HUES48 (cell line): ENCODE results near the gene LRP1B.

ENCODE experiments used
- H3K27ac ChIP-seq: one replicate; pipeline ENCODE4 v1.7.0; 2013; ENCODE audit warnings: low read depth, low read length, inconsistent platforms
- H3K27me3 ChIP-seq: 2 replicates; pipeline ENCODE4 v1.6.1; 2013; ENCODE audit warnings: mild to moderate bottlenecking, low read length; ENCODE audit not compliant: control insufficient read depth, insufficient read depth
- H3K36me3 ChIP-seq: 2 replicates; pipeline ENCODE4 v1.6.1; 2013; ENCODE audit warnings: low read length; ENCODE audit not compliant: control insufficient read depth, insufficient read depth
- H3K4me1 ChIP-seq: 2 replicates; pipeline ENCODE4 v1.6.1; 2013; ENCODE audit warnings: mild to moderate bottlenecking, low read length; ENCODE audit not compliant: control insufficient read depth, insufficient read depth
- H3K4me3 ChIP-seq: 2 replicates; pipeline ENCODE4 v1.5.1; 2013; ENCODE audit warnings: mild to moderate bottlenecking, low read depth, low read length
- H3K9ac ChIP-seq: 2 replicates; pipeline ENCODE4 v1.6.1; 2013; ENCODE audit warnings: mild to moderate bottlenecking, low read depth, low read length, moderate library complexity
- H3K9me3 ChIP-seq: 2 replicates; pipeline ENCODE4 v1.6.1; 2013; ENCODE audit warnings: low read length; ENCODE audit not compliant: control insufficient read depth, insufficient read depth

The LRP1B gene

DNA sequence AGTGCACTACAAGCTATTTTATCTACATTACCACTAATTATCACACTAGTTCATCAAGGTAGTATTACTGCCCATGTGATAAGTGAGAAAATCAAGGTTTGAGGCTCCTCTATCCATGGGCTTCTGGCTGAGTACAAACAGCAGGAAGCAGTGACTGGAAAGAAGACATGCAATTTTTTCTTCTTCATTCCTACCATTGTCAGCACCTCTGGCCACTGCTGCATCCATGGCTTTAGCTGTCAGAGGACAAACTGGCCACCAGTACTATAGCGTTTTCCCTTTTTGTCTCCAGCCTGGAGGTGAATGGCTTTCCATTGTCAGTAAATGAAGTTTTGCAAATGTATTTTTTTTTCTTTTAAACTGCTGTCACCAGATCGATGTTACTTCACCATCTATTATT is 674.9 kb downstream of the LRP1B start:
- peaks cover 12% of the 10 kb centered on the region for H3K4me1 ChIP-seq
- H3K36me3 ChIP-seq, result no peaks in the 10 kb centered on the region
- no peaks in the 10 kb centered on the region for H3K27me3 ChIP-seq
- H3K9ac ChIP-seq, result no peak overlapping the region
- H3K9me3 ChIP-seq, result no peaks in the 10 kb centered on the region
- H3K4me3 ChIP-seq, result no peak overlapping the region
- no peak overlapping the region for H3K27ac ChIP-seq

- Histone ChIP-seq H3K4me3 (no peak overlapping the region), H3K9me3 (no peaks in the 10 kb centered on the region), H3K27ac (no peak overlapping the region), H3K36me3 (no peaks in the 10 kb centered on the region), H3K9ac (no peak overlapping the region), H3K27me3 (no peaks in the 10 kb centered on the region), H3K4me1 (peaks cover 12% of the 10 kb centered on the region)
Observed at GRCh38 chr2:141455211-141455826, 675.5 kb downstream of the LRP1B start.

GRCh38 chr2:141440072-141440635 is 690.7 kb downstream of the LRP1B start:
- Histone ChIP-seq H3K4me1 (no peaks in the 10 kb centered on the region), H3K9ac (no peak overlapping the region), H3K27ac (no peak overlapping the region), H3K27me3 (no peaks in the 10 kb centered on the region), H3K36me3 (no peaks in the 10 kb centered on the region), H3K9me3 (no peaks in the 10 kb centered on the region), H3K4me3 (no peak overlapping the region)

DNA sequence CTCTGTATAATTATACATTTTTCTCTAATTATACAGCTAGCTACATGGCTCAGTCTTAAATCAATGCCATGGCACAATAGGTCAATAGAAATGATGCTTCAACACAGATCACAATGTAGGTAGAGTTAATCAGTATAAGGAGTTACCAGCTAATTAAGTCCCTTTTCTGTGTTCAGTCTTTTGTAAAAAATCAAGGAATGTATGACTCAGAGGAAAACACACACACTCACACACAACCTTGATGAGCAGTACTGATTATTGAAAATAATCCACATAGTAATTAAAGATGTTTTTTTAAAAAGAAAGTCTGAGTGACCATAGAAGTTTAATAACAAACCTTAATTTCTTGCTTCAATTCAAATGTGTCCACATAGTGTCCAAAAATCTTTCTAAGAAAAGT is 691.3 kb downstream of the LRP1B start:
- H3K27me3 ChIP-seq, result no peaks in the 10 kb centered on the region
- H3K4me3 ChIP-seq, result no peak overlapping the region
- H3K4me1 ChIP-seq, result no peaks in the 10 kb centered on the region
- H3K9ac ChIP-seq, result no peak overlapping the region
- H3K9me3 ChIP-seq, result no peaks in the 10 kb centered on the region
- no peaks in the 10 kb centered on the region for H3K36me3 ChIP-seq
- H3K27ac ChIP-seq, result no peak overlapping the region

GRCh38 chr2:141438536-141438935 is 692.3 kb downstream of the LRP1B start:
- no peaks in the 10 kb centered on the region for H3K36me3 ChIP-seq
- no peak overlapping the region for H3K4me3 ChIP-seq
- no peak overlapping the region for H3K9ac ChIP-seq
- H3K27me3 ChIP-seq, result no peaks in the 10 kb centered on the region
- no peak overlapping the region for H3K27ac ChIP-seq
- no peaks in the 10 kb centered on the region for H3K4me1 ChIP-seq
- H3K9me3 ChIP-seq, result no peaks in the 10 kb centered on the region

DNA sequence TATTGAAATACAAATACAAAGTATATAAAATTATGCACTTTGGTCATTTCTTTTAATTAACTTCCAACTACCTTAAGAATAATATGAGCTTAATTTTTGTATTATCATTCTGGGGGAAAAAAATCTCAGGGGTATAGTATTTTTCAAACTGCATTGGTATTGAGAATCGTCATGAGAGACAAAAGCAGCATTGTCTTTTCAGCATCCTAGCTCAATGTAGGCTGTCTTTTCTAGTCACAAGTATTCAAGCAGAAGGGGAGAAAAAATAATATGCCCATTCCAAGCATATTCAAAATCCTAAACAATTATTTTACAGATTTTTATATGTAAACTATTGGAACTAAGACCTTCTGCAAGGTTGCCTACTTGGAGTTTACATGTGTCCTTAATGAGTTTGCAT is 693.3 kb downstream of the LRP1B start:
- Histone ChIP-seq H3K9ac (no peak overlapping the region), H3K9me3 (no peaks in the 10 kb centered on the region), H3K4me3 (no peak overlapping the region), H3K4me1 (no peaks in the 10 kb centered on the region), H3K27me3 (no peaks in the 10 kb centered on the region), H3K27ac (no peak overlapping the region), H3K36me3 (no peaks in the 10 kb centered on the region)

GRCh38 chr2:141423124-141423523 is 707.7 kb downstream of the LRP1B start:
- H3K9me3 ChIP-seq, result no peaks in the 10 kb centered on the region
- no peaks in the 10 kb centered on the region for H3K36me3 ChIP-seq
- H3K4me1 ChIP-seq, result no peaks in the 10 kb centered on the region
- H3K27ac ChIP-seq, result no peak overlapping the region
- no peaks in the 10 kb centered on the region for H3K27me3 ChIP-seq
- H3K9ac ChIP-seq, result no peak overlapping the region
- no peak overlapping the region for H3K4me3 ChIP-seq

GRCh38 chr2:141417246-141417797 is 713.5 kb downstream of the LRP1B start:
- Histone ChIP-seq H3K36me3 (no peaks in the 10 kb centered on the region), H3K4me3 (no peak overlapping the region), H3K9me3 (no peaks in the 10 kb centered on the region), H3K27ac (no peak overlapping the region), H3K4me1 (no peaks in the 10 kb centered on the region), H3K27me3 (no peaks in the 10 kb centered on the region), H3K9ac (no peak overlapping the region)

- no peak overlapping the region for H3K4me3 ChIP-seq
- H3K27me3 ChIP-seq, result no peaks in the 10 kb centered on the region
- no peaks in the 10 kb centered on the region for H3K36me3 ChIP-seq
- H3K9me3 ChIP-seq, result no peaks in the 10 kb centered on the region
- H3K4me1 ChIP-seq, result no peaks in the 10 kb centered on the region
- H3K27ac ChIP-seq, result no peak overlapping the region
- H3K9ac ChIP-seq, result no peak overlapping the region
Observed at GRCh38 chr2:141411419-141411818, 719.4 kb downstream of the LRP1B start.

DNA sequence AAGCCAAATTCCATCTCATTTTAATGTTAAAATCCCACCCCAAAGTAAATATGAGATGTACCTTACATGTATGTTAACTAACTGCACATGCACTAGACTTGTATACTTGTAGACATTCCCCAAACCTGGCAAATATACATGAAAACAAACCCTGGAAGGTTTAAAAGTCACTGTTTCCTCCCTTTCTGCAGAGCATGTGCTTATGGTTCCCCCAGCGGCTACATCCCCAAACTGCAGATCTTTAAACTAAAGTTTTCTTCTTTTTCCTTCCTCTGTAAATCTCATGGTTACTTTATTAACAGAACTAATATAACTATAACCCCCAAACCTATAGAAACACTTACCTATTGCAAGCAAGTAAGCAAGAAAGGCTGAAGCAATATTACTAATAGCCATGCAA is 731.5 kb downstream of the LRP1B start:
- Histone ChIP-seq H3K27ac (no peak overlapping the region), H3K9ac (no peak overlapping the region), H3K4me1 (no peaks in the 10 kb centered on the region), H3K27me3 (no peaks in the 10 kb centered on the region), H3K4me3 (no peak overlapping the region), H3K36me3 (no peaks in the 10 kb centered on the region), H3K9me3 (no peaks in the 10 kb centered on the region)

DNA sequence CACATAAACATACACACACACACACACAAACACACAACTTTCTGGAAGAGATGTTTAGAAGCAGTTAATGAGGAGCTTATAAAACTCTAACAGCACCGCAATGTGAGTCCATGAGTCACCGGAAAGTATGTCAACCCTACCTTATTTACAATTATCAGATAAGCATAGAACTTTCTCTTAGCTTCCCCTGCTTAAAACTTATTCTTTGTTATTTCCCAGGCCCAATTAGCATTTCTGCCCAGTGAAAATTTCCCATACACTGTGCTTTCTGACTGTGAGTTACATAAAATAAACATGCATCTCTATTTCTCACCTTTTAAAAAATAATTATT is 737.6 kb downstream of the LRP1B start:
- no peaks in the 10 kb centered on the region for H3K9me3 ChIP-seq
- H3K27ac ChIP-seq, result peak overlapping the region; percentile 72
- H3K27me3 ChIP-seq, result no peaks in the 10 kb centered on the region
- H3K4me1 ChIP-seq, result no peaks in the 10 kb centered on the region
- no peak overlapping the region for H3K9ac ChIP-seq
- H3K36me3 ChIP-seq, result no peaks in the 10 kb centered on the region
- no peak overlapping the region for H3K4me3 ChIP-seq
